ENCODE data around the gene ROGDI. TPM values are rescaled to one million over a fixed set of nuclear protein-coding genes. Genes with fewer than 3 reads are reported as not detected.

Gene ROGDI
- total RNA-seq, 1 donor from 2014 or later, result 39.3 TPM

- Mint-ChIP-seq H3K36me3 (no peaks in the 10 kb centered on the region), H3K9me3 (no peaks in the 10 kb centered on the region), H3K4me1 (ENCODE audit: unreplicated experiment) (no peaks in the 10 kb centered on the region), H3K4me3 (no peak overlapping the region), H3K27me3 (no peaks in the 10 kb centered on the region), H3K27ac (no peak overlapping the region)
- no peak for TF ChIP-seq CTCF (conservative IDR thresholded peaks at IDR 0.05)
- DNase-seq (ENCODE audit: extremely low spot score, unreplicated experiment), result no peak
These were observed 55.4 kb downstream of the ROGDI start for GRCh38 chr16:4746991-4747574.

Other genes starting within 250 kb of the ROGDI start
- gene C16orf96, start 246.3 kb downstream of the ROGDI start, total RNA-seq (ENCODE audit: low replicate concordance), result 0.14 and 0.43 TPM in 2 replicates
- gene UBALD1, start 187.7 kb downstream of the ROGDI start, total RNA-seq (ENCODE audit: low replicate concordance), result 49.2 and 85.9 TPM in 2 replicates
- 87.9 and 88.6 TPM in 2 replicates for gene MGRN1, start 177.8 kb downstream of the ROGDI start, total RNA-seq (ENCODE audit: low replicate concordance)
- gene NUDT16L1, start 109.1 kb downstream of the ROGDI start, total RNA-seq (ENCODE audit: low replicate concordance), result 36.7 and 37.7 TPM in 2 replicates
- gene ANKS3, start 68.4 kb downstream of the ROGDI start, total RNA-seq (ENCODE audit: low replicate concordance), result 21.6 and 36.7 TPM in 2 replicates
- gene DNAAF8, start 68.1 kb downstream of the ROGDI start, total RNA-seq (ENCODE audit: low replicate concordance), result 0.74 and 2.6 TPM in 2 replicates
- gene ZNF500, start 35.5 kb downstream of the ROGDI start, total RNA-seq (ENCODE audit: low replicate concordance), result 19.0 and 21.0 TPM in 2 replicates
- not detected in 2 replicates for gene SEPTIN12, start 14.3 kb downstream of the ROGDI start, total RNA-seq (ENCODE audit: low replicate concordance)
- gene SMIM22, start 7.3 kb downstream of the ROGDI start, total RNA-seq (ENCODE audit: low replicate concordance), result 5.0 and 7.8 TPM in 2 replicates
- gene GLYR1, start 44.7 kb upstream of the ROGDI start, total RNA-seq (ENCODE audit: low replicate concordance), result 120 and 126 TPM in 2 replicates
- 39.4 and 41.4 TPM in 2 replicates for gene UBN1, start 44.8 kb upstream of the ROGDI start, total RNA-seq (ENCODE audit: low replicate concordance)
- gene PPL, start 134.5 kb upstream of the ROGDI start, total RNA-seq (ENCODE audit: low replicate concordance), result 142 and 428 TPM in 2 replicates
- 0.71 and 0.92 TPM in 2 replicates for gene SEC14L5, start 155.7 kb upstream of the ROGDI start, total RNA-seq (ENCODE audit: low replicate concordance)
- 16.8 and 18.0 TPM in 2 replicates for gene NAGPA, start 231.3 kb upstream of the ROGDI start, total RNA-seq (ENCODE audit: low replicate concordance)

All from type B pancreatic cell (in vitro differentiated cells).